ENCODE data around the gene MYO7A.

DNA sequence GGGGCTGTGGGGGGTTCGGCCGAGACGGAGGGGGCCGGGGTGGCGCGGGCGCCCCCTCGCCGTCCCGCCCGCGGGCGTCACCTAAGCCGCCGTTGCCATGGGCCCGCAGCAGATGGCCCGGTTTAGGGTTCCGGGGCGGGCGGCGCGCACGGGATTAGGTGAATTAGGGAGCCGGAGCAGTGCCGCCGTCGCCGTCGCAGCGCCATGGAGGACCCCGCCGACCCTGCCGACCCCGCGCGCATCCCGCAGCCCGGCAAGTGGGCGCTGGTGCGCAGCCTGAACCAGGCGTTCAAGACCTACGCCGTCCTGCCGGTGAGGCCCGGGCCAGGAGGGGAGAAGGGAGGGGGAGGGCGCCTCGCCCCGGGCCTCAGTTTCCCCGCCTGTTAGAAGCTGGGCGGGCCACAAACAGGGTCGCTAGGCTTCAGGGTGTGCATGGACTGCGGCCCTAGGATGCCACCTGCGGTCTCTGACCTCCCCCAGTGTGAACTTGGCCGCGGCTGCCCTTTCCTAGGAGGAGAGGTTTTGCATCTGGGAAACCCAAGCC, 10.1 kb downstream of the MYO7A start:
- TF ChIP-seq, protein P1, sequence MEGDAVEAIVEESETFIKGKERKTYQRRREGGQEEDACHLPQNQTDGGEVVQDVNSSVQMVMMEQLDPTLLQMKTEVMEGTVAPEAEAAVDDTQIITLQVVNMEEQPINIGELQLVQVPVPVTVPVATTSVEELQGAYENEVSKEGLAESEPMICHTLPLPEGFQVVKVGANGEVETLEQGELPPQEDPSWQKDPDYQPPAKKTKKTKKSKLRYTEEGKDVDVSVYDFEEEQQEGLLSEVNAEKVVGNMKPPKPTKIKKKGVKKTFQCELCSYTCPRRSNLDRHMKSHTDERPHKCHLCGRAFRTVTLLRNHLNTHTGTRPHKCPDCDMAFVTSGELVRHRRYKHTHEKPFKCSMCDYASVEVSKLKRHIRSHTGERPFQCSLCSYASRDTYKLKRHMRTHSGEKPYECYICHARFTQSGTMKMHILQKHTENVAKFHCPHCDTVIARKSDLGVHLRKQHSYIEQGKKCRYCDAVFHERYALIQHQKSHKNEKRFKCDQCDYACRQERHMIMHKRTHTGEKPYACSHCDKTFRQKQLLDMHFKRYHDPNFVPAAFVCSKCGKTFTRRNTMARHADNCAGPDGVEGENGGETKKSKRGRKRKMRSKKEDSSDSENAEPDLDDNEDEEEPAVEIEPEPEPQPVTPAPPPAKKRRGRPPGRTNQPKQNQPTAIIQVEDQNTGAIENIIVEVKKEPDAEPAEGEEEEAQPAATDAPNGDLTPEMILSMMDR (IDR thresholded peaks at IDR 0.05) = no peak
- TF ChIP-seq POLR2AphosphoS5 (IDR thresholded peaks at IDR 0.05) (no peak), POLR2A (IDR thresholded peaks at IDR 0.05; ENCODE audit: low read depth) (no peak), EP300 (IDR thresholded peaks at IDR 0.05) (no peak)
